NCI-H510A treated with DMSO at 0.1 percent for 48 hours (cell line): Measurements from ENCODE around the gene TULP4.

Experiments
- DNase-seq: peaks from one replicate; lab custom pipeline; 2025; lab: John Stamatoyannopoulos, UW

The TULP4 gene

GRCh38 chr6:158419339-158419909, 107.2 kb downstream of the TULP4 start:
- DNase-seq, result no peak

GRCh38 chr6:158421381-158421780, 109.1 kb downstream of the TULP4 start:
- no peak for DNase-seq

DNA sequence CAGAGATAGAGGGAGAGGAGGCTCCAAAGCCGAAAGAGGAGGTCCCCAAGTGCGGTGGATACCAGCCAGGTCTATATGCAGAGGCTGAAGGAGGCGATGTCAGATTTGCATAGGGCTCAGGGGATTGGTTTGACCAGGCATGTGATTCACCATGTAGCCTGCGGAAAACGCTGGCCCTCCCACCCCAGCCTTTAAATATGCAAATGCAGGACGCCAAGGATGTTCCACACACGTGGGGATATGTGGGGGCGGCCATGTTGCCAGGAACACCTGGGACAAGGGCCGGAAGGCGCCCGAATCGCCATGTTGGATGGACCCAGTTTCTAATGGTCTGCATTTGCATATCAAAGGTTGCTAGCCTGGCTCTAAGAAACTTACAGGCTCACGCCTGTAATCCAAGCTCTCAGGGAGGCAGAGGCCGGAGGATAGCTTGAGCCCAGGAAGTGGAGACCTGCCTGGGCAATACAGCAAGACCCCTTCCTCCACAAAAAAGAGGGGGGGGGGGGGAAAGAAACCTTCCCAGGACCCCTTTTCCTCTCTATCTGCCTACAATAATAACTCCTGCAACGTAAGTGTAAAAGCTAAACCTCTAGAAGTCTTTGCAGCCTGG, 110.5 kb downstream of the TULP4 start:
- DNase-seq, result no peak

- DNase-seq, result no peak
These were observed 118.8 kb downstream of the TULP4 start for GRCh38 chr6:158431036-158431435.

- no peak for DNase-seq
These were observed 119.3 kb downstream of the TULP4 start for GRCh38 chr6:158431560-158431959.

DNA sequence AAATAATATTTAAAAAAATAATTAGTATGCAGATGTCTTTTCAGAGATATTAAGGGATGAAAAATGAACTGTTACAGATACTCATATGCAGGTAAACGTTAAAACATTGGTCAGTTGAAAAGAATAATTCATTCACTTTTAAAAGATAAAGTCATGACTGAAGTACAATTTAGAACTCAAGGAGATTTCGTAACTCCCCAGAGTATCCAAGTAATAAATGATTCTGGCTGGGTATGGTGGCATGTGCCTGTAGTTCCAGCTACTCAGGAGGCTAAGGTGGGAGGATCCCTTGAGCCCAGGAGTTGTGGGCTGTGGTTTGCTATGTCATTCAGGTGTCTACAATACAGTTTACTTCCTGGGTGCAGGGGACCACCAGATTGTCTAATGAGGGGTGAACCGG, 125.3 kb downstream of the TULP4 start:
- DNase-seq, result no peak

GRCh38 chr6:158438226-158438625, 126.0 kb downstream of the TULP4 start:
- no peak for DNase-seq

DNA sequence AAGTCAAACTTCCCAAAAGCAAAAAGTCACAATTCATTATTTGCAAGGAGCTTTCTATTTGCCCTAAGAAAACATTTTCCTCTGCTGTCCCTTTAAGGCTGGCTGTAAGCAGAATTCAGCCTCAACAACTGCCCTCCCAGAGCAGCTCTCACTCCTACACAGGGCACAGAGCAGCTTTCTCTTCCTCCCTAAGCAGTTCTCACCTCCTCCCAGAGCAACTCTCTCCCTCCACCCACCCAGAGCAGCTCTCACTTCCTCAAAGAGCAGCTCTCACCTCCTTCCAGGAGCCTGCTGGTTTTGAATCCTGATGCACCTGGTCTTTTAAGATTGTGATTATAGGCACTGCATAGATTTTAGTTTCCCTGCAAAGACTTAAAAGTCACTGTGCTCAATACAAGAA, 127.0 kb downstream of the TULP4 start:
- DNase-seq, result no peak

DNA sequence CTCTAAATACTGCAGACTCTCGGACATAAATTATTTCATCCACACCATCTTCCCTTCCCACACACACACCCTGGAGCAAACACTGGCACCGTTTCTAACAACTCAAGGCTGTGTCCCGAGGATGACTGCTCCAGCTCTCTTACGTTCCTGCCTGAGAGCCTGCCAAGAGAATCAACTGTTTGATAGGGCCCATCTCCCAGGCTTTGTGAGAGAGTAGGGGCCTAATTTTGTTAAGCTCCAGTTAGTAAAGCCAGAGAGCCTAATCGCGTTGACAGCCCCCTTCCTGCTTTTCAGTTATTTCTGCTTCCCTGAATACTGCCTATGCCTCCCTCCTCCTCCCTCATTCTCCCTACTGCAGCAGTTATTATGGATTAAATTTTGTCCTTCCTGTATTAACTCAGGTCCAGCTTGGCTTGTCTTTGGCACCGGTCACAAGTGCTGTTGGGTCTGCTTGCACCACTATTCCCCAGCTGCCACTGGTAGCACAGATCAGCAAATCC, 129.5 kb downstream of the TULP4 start:
- no peak for DNase-seq

- no peak for DNase-seq
These were observed 130.0 kb downstream of the TULP4 start for GRCh38 chr6:158442306-158442705.

- DNase-seq, result no peak
These were observed 133.3 kb downstream of the TULP4 start for GRCh38 chr6:158445426-158446085.

DNA sequence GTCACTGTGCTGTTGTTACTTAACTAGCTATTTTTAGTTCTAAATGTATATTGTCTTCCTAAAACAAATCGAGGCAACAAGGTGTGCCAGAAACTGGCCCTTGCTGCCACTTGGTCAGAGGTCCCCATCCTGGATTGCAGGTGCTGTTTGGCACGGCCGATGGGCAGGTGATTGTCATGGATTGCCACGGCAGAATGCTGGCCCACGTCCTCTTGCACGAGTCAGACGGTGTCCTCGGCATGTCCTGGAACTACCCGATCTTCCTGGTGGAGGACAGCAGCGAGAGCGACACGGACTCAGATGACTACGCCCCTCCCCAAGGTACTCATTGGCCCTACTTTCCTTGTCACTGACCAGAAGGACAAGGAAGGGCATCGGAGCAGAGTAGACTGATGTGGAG, 136.6 kb downstream of the TULP4 start:
- DNase-seq, result no peak

DNA sequence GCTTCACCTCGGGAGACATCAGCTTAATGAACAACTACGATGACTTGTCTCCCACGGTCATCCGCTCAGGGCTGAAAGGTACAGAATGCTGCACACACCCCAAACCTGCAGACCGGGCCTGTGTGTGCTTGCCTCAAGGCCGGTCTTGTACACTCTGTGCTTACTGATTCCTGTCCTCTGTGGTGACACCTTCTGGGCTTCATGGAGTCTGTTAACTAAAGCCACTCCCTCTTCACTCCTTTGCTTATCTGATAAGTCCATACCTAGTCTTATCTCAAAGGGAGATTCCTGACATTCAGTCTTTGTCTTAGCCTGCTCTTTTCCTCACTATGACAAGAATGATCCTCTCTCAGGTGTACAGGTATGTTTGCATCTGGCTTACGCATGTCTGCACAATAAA, 139.9 kb downstream of the TULP4 start:
- DNase-seq, result no peak

DNA sequence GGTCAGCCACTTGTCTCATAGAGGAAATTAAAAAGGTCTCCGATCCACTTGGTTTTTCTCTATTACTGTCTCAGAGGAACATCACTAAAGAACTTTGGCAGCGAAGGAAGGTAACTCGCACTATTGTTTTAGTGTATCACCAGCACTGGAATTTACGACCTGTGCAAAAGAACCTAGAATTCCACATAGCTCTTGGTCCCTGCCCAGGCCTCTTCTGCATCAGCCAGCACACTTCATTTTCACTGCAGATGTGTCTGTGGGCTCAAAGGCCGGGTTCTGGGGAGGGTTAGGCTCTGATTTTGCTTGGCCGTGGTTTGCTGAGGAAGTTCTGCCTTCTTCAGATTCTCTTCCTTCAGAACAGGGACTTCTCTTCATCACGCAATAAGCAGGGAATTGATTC, 144.9 kb downstream of the TULP4 start:
- DNase-seq, result no peak

GRCh38 chr6:158457616-158458278, 145.5 kb downstream of the TULP4 start:
- no peak for DNase-seq

DNA sequence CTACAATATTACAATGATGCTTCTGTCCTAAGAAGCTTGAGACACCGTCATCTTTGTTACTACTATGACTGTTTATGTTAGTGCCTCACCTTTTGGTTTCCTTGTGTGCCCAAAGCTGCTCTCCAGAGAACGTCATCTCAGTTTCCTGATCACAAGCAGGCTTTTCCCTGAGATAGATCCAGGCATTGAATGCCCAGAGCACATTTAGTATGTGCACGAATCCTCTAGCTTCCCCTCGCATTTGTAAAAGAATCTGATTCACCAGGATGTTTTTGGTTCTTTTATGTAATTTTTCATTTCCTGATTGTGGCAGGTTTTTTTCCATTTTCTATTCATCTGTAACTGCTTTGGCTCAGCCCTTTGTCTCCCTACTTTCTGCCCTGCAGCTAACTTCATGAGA, 147.5 kb downstream of the TULP4 start:
- DNase-seq, result no peak

DNA sequence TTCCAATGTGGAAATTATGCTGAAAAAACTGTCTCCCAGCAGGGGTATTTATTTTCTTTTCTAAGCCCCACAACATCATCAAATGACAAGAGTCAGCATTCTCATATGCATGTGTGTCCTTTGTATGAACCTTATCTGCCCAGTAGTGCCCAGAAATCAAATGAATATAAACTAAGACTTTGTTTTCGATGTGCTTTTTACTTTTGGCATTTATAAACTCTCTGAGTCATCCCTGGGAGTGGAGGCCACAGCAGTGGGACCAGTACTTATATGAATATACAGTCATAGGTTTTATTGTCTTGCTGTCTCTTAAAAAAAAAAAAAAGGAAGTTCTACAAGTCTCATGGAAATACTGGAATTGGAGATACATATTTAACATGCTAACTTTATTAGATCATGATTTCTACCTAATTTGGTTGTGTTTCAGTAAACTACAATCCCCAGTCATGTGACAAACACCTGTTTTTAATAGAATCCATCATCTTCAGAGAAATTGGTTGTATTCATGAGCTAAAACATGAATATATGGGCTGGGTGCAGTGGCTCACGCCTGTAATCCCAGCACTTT, 148.4 kb downstream of the TULP4 start:
- DNase-seq, result no peak

DNA sequence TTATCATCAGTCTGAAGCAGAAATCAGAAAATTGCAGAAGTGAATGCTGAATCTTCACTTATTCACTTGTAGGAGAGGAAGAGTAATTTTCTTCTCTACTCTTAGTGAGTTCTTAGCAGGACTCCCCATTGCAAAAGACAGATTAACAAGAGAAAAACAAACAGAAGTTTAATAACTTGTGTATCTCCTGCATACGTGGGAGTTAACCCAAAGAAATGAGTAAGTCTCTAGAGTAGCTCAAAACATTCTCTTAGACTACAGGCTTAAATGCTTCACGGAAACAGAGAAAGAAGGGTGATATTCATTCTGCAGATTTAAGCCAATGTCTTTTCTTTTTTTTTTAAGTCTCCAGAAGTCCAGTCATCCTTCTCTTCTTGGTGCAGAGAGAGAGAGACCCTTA, 149.7 kb downstream of the TULP4 start:
- no peak for DNase-seq

DNA sequence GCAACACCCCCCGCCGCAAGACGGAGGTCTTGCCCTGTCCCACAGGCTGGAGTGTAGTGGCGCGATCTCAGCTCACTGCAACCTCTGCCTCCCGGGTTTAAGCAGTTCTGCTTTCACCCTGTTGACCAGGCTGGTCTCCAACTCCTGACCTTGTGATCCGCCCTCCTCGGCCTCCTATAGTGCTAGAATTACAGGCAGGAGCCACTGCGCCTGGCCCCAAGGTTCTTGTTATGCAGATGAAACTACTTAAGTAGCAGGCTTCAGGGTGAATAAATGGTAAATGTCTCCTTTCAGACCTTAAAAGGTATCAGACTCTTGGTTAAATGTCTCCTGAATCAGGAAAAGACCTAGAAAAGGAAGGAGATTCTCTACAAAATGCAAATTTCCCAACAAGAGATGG, 152.2 kb downstream of the TULP4 start:
- DNase-seq, result no peak

DNA sequence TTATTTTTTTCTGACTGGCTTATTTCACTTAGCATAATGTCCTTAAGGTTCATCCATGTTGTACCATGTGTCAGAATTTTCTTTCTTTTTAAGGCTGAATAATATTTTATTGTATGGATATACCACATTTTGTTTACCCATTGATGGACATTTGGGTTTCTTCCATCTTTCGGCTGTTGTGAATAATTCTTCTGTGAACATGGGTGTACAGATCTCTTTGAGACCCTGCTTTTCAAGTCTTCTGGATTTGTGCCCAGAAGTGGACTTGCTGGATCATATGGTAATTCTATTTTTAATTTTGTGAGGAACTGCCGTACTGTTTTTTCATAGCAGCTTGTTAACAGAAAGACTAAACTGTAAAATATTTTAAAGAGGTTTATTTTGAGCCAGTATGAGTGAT, 153.0 kb downstream of the TULP4 start:
- DNase-seq, result no peak

DNA sequence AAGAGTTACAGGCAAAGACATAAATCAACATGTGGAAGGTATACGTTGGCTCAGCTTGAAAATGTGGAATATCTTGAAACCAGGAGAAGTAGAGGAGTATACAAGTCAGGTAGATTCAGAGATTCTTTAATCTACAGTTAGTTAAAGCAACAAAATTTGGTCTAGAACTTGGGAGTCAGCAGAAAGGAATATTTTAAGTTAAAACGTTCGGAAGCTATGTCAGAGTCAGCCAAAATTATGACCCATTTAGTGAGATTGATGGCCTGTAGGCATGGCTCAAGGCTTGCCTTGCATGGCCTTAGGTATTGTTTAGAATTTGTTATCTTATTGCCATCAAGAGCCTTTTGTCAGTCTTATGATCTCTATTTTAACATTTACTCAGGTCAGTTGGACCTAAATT, 153.5 kb downstream of the TULP4 start:
- no peak for DNase-seq

- peak; percentile 64 for DNase-seq
These were observed 155.7 kb downstream of the TULP4 start for GRCh38 chr6:158467923-158468322.

- peak; percentile 34 for DNase-seq
These were observed 156.4 kb downstream of the TULP4 start for GRCh38 chr6:158468666-158469065.
